Stimulated activated effector memory CD8-positive, alpha-beta T cell treated with anti-CD3 and anti-CD28 coated beads, Interleukin-12 subunit alpha, Interleukin-12 subunit beta, amount 100 ng/mL, for 72 hours (primary cell): ENCODE results near the gene RAMP2.
"Not testable (repeated sequence)": the region's sequence is repeated elsewhere in the genome, so short reads cannot be mapped to it uniquely, and the experiment has no call there.

Source experiments
- ATAC-seq: fragments of 150-1000 bp; cut with Tn5 transposase; 2 replicates; pipeline ENCODE4 v1.10.0; 2021
- DNase-seq, 2 donors: peaks; one replicate each; pipeline ENCODE4 v3.0.0; 2021 to 2022; ENCODE audit warnings: low spot score in 2 of 2
- H3K27ac Mint-ChIP-seq: one replicate; pipeline ENCODE4 v1.8.0; 2022; ENCODE audit warnings: mild to moderate bottlenecking, mixed read lengths
- H3K36me3 Mint-ChIP-seq: one replicate; pipeline ENCODE4 v1.8.0; 2022; ENCODE audit warnings: mild to moderate bottlenecking, mixed read lengths
- H3K4me1 Mint-ChIP-seq: one replicate; pipeline ENCODE4 v1.8.0; 2022; ENCODE audit warnings: mixed read lengths
- H3K4me3 Mint-ChIP-seq: one replicate; pipeline ENCODE4 v1.8.0; 2022; ENCODE audit warnings: mild to moderate bottlenecking, mixed read lengths
- H3K9me3 Mint-ChIP-seq: one replicate; pipeline ENCODE4 v1.8.0; 2022; ENCODE audit warnings: mixed read lengths

RAMP2 gene

GRCh38 chr17:42760652-42761581 lies at the start of gene RAMP2:
RAMP2 (plus strand) TSS chr17:42761227; CDS start chr17:42761262, 35 bp downstream.
- Mint-ChIP-seq H3K9me3 (no peaks in the 10 kb centered on the region), H3K4me3 (peak within 1 kb of the TSS; percentile 42), H3K27ac (no peak within 1 kb of the TSS), H3K4me1 (peaks cover 21% of the 10 kb centered on the region), H3K36me3 (no peaks in the 10 kb centered on the region)
- DNase-seq (no peak), ATAC-seq (peak; percentile 52)

GRCh38 chr17:42720996-42721583 lies 39.9 kb upstream of the RAMP2 start:
- Mint-ChIP-seq H3K27ac (no peak overlapping the region), H3K36me3 (peaks cover 99% of the 10 kb centered on the region), H3K9me3 (no peaks in the 10 kb centered on the region), H3K4me3 (no peak overlapping the region), H3K4me1 (no peaks in the 10 kb centered on the region)
- no peak for DNase-seq
- ATAC-seq, result peak; percentile 73

- H3K9me3 Mint-ChIP-seq, result no peaks in the 10 kb centered on the region
- no peak overlapping the region for H3K4me3 Mint-ChIP-seq
- ATAC-seq (no peak), DNase-seq (no peak)
- no peak overlapping the region for H3K27ac Mint-ChIP-seq
- peaks cover 99% of the 10 kb centered on the region for H3K36me3 Mint-ChIP-seq
- no peaks in the 10 kb centered on the region for H3K4me1 Mint-ChIP-seq
Observed at GRCh38 chr17:42723636-42724035, 37.4 kb upstream of the RAMP2 start.

GRCh38 chr17:42725143-42725542 lies 35.9 kb upstream of the RAMP2 start:
- Mint-ChIP-seq H3K4me1 (no peaks in the 10 kb centered on the region), H3K27ac (no peak overlapping the region), H3K9me3 (no peaks in the 10 kb centered on the region), H3K4me3 (no peak overlapping the region), H3K36me3 (peaks cover 100% of the 10 kb centered on the region)
- ATAC-seq (no peak), DNase-seq (no peak)

- ATAC-seq, result no peak
- H3K27ac Mint-ChIP-seq, result no peak overlapping the region
Observed at GRCh38 chr17:42740699-42741098, 20.3 kb upstream of the RAMP2 start.

GRCh38 chr17:42742916-42743315 lies 18.1 kb upstream of the RAMP2 start:
- peaks cover 18% of the 10 kb centered on the region for H3K36me3 Mint-ChIP-seq
- H3K9me3 Mint-ChIP-seq, H3K4me1 Mint-ChIP-seq, H3K4me3 Mint-ChIP-seq, DNase-seq, H3K27ac Mint-ChIP-seq, ATAC-seq: not testable (repeated sequence)

More at GRCh38 chr17:42740699-42741098, 20.3 kb upstream of the RAMP2 start:
- DNase-seq, result no peak
- Mint-ChIP-seq H3K4me3 (no peak overlapping the region), H3K36me3 (peaks cover 25% of the 10 kb centered on the region), H3K4me1 (peaks cover 8% of the 10 kb centered on the region), H3K9me3 (no peaks in the 10 kb centered on the region)

DNA sequence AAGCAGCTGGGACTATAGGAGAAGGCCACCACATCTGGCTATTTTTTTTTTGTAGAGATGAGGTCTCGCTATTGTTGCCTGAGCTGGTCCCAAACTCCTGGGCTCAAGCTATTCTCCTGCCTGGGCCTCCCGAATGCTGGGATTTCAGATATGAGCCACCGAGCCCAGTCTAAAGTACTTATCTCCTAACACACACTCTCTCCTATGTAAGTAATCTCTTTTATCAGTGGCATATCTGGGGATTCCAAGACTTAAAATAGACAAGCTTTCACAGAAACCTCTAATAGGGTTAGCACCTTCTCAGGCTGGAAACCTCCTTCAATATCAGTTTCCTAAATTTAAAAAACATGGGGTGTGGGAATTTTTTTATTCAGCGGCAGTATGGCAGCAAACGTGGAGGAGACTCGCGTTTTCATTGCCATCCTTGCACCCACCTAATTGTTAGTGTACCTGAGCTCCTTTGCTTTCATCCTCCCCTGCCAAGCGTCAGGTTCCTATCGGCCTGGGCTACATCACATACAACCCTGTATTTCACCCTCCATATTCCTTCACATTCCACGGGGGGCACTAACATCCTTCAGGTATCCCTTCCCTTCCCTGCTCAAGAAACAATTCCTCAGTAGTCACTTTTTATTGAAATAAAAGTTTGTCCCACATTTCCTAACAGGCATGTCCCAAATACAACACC lies 17.3 kb upstream of the RAMP2 start:
- Mint-ChIP-seq H3K4me3 (peak overlapping the region; percentile 87), H3K9me3 (no peaks in the 10 kb centered on the region), H3K27ac (peak overlapping the region; percentile 94), H3K36me3 (peaks cover 18% of the 10 kb centered on the region), H3K4me1 (peaks cover 8% of the 10 kb centered on the region)
- no peak for DNase-seq
- no peak for ATAC-seq

- H3K4me3 Mint-ChIP-seq, result peak overlapping the region; percentile 87
- H3K36me3 Mint-ChIP-seq, result peaks cover 18% of the 10 kb centered on the region
- H3K9me3 Mint-ChIP-seq, result no peaks in the 10 kb centered on the region
- no peak for DNase-seq
- H3K4me1 Mint-ChIP-seq, result peaks cover 8% of the 10 kb centered on the region
- H3K27ac Mint-ChIP-seq, result peak overlapping the region; percentile 94
- ATAC-seq, result peak; percentile 86
Observed at GRCh38 chr17:42744283-42744805, 16.7 kb upstream of the RAMP2 start.

- peak; percentile 94 to 96 for DNase-seq
- H3K9me3 Mint-ChIP-seq, result no peaks in the 10 kb centered on the region
- ATAC-seq, result peak; percentile 95
- peaks cover 8% of the 10 kb centered on the region for H3K4me1 Mint-ChIP-seq
- peaks cover 18% of the 10 kb centered on the region for H3K36me3 Mint-ChIP-seq
- peak within 1 kb of the TSS; percentile 87 for H3K4me3 Mint-ChIP-seq
- H3K27ac Mint-ChIP-seq, result peak within 1 kb of the TSS; percentile 94
Observed at GRCh38 chr17:42744806-42745617, 16.0 kb upstream of the RAMP2 start, which contains the start of gene EZH1. EZH1 (minus strand) TSS chr17:42745040; CDS start chr17:42728941, 16,099 bp downstream.

DNA sequence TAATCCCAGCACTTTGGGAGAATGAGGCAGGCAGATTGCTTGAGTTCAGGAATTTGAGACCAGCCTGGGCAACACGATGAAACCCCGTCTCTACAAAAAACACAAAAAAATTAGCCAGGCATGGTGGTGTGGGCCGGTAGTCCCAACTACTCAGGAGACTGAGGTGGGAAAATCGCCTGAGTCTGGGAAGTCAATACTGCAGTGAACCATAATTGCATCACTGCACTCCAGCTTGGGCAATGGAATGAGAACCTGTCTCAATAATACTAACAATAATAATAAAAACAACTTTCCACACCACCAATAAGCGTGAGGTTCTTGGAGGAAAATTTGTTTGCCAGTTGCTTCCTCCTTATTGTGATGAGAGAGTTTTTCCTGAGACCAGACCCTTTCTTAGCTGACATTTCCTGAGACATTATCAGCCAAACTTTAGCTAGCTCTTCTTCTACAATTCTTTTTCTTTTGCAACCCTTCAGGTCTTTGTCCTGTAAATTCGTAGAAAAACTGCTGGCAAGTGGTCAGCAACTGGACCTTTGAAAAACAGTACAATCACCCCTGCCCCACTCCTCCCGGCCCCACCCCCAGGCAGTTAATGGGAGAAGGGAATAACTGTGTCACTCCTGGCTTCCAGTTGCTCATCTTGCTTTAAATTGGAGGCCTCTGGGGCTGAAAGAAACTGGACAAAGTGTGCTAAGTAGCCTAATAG lies 12.7 kb upstream of the RAMP2 start:
- H3K27ac Mint-ChIP-seq, result no peak overlapping the region
- H3K9me3 Mint-ChIP-seq, result no peaks in the 10 kb centered on the region
- no peak overlapping the region for H3K4me3 Mint-ChIP-seq
- H3K4me1 Mint-ChIP-seq, result peaks cover 8% of the 10 kb centered on the region
- ATAC-seq (no peak), DNase-seq (no peak)
- peaks cover 18% of the 10 kb centered on the region for H3K36me3 Mint-ChIP-seq

DNA sequence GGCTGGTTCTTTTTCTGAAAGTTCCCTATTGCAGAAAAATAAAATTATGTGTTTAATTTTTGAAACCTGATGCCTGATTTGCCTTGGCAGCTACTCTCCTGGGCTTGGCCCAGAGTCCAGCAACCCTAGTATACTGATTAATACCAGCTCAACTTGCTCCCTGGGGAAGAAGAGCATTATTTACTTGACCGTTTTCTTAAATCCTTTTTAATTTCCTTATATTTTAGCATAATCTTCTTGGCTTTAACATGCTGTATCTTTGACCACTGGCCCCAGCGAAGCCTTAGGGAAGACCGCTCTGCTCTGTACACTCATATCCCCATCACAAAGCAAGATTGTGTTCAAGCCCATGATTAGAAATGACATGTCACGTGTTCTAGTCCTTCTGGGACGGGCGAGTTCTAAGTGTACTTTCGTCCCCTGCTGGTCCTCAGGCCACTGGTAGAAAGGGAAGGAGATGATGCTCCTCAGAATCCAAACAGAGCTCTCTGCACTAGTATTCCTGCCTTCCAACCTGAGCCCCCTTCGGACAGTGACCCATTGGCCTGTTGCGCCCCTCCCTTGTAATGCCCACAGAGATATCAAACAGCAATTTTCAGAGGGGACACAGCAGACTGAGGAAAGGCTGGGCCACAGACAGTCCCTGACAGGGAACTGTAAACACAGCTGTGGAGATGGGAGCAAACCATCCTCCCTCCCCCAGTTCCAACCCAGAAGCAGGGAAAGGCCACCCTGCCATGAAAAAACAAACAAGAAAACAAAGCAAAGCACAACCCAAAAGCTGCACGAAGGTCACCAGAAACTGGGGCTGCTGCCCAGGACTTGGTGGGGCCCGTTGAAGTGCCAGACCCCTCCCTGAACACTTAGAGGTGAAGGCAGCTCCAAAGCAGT lies 11.9 kb upstream of the RAMP2 start:
- H3K27ac Mint-ChIP-seq, result no peak overlapping the region
- peaks cover 2% of the 10 kb centered on the region for H3K4me1 Mint-ChIP-seq

GRCh38 chr17:42750739-42751344 lies 10.2 kb upstream of the RAMP2 start:
- Mint-ChIP-seq H3K4me3 (no peak overlapping the region), H3K4me1 (no peaks in the 10 kb centered on the region)

More for the DNA sequence above, 11.9 kb upstream of the RAMP2 start:
- Mint-ChIP-seq H3K9me3 (no peaks in the 10 kb centered on the region), H3K36me3 (peaks cover 12% of the 10 kb centered on the region), H3K4me3 (no peak overlapping the region)
- ATAC-seq, result no peak
- DNase-seq, result no peak

GRCh38 chr17:42751628-42752027 lies 9.4 kb upstream of the RAMP2 start:
- Mint-ChIP-seq H3K27ac (no peak overlapping the region), H3K36me3 (no peaks in the 10 kb centered on the region), H3K4me3 (no peak overlapping the region), H3K4me1 (no peaks in the 10 kb centered on the region), H3K9me3 (no peaks in the 10 kb centered on the region)
- DNase-seq (no peak), ATAC-seq (no peak)

More at GRCh38 chr17:42750739-42751344, 10.2 kb upstream of the RAMP2 start:
- Mint-ChIP-seq H3K9me3 (no peaks in the 10 kb centered on the region), H3K36me3 (no peaks in the 10 kb centered on the region), H3K27ac (no peak overlapping the region)
- ATAC-seq (no peak), DNase-seq (no peak)
